HCT116 (cell line): ENCODE data around the gene WWOX. TPM values are rescaled to one million over a fixed set of nuclear protein-coding genes. Genes with fewer than 3 reads are reported as not detected.

Experiments used
- ATAC-seq: fragments of 200-7000 bp; cut with Tn5 transposase; 2 replicates; pipeline ENCODE4 v1.9.1; 2020; ENCODE audit warnings: mild to moderate bottlenecking, moderate library complexity
- BruUV-seq: library from RNA; stranded (reverse); fragments of 400-500 nt; replicated peaks from 2 replicates; lab custom pipeline; 2021; lab: Mats Ljungman, UMichigan
- CTCF ChIA-PET: fragments of 300-600 bp; sonication (Branson Sonifier 250); formaldehyde crosslinking; loops from one replicate; lab custom pipeline; 2021; ENCODE audit warnings: antibody characterized with exemption; lab: Charles Lee
- POLR2A ChIA-PET: fragments of 300-600, 350-600 bp; sonication (Branson Sonifier 250); formaldehyde crosslinking; loops from one replicate; lab custom pipeline; 2021; ENCODE audit warnings: antibody characterized with exemption; lab: Charles Lee
- RAD21 ChIA-PET, 2 experiments: fragments of 300-600 bp; sonication (Branson Sonifier 250); formaldehyde crosslinking; loops; one replicate each; lab custom pipeline; 2023; ENCODE audit warnings: low total read pairs in 2 of 2; ENCODE audit not compliant: uncharacterized antibody in 2 of 2, unreplicated experiment in 2 of 2, low non-redundant PET in 1 of 2; lab: Charles Lee
- DNase-seq: peaks from one replicate; pipeline ENCODE4 v3.0.0-alpha.2; 2010; ENCODE audit warnings: low read depth, low spot score
- H2AFZ ChIP-seq: fragments of 200-600 bp; shearing (Covaris generic), sonication (generic); 2 replicates; pipeline ENCODE4 v1.6.1; 2017; ENCODE audit warnings: low read depth, mixed run types, mixed read lengths, antibody characterized with exemption, low read length; ENCODE audit not compliant: poor library complexity, severe bottlenecking
- H3K27ac ChIP-seq: 2 replicates; pipeline ENCODE4 v1.5.1; 2012; ENCODE audit warnings: low read depth, low read length
- H3K27me3 ChIP-seq: fragments of 200-600 bp; sonication (generic); 2 replicates; pipeline ENCODE4 v1.6.1; 2016; ENCODE audit warnings: mixed run types, low read length, mixed read lengths; ENCODE audit not compliant: insufficient read depth
- H3K36me3 ChIP-seq, 2 experiments: fragments of 200-500 bp in 1 of 2; fragments of 200-600 bp in 1 of 2; sonication (Bioruptor generic) in 1 of 2; sonication (generic) in 1 of 2; 2 replicates each; pipeline versions ENCODE4 v1.5.1 to v1.6.1; 2014 to 2016; ENCODE audit warnings: low read length in 2 of 2, inconsistent platforms in 1 of 2, mixed read lengths in 1 of 2, mixed run types in 1 of 2; ENCODE audit not compliant: insufficient read depth in 2 of 2, control insufficient read depth in 1 of 2
- H3K4me1 ChIP-seq, 2 experiments: fragments of 200-600 bp in 1 of 2; sonication (generic) in 1 of 2; 2 replicates each; pipeline versions ENCODE4 v1.5.1 to v1.6.1; 2012 to 2017; ENCODE audit warnings: low read length in 2 of 2, inconsistent platforms in 1 of 2, mild to moderate bottlenecking in 1 of 2, mixed read lengths in 1 of 2, mixed run types in 1 of 2, moderate library complexity in 1 of 2; ENCODE audit not compliant: insufficient read depth in 2 of 2, control insufficient read depth in 1 of 2
- H3K4me2 ChIP-seq: fragments of 200-600 bp; sonication (generic); 2 replicates; pipeline ENCODE4 v1.6.1; 2017; ENCODE audit warnings: mixed run types, low read length, mixed read lengths
- H3K4me3 ChIP-seq, 2 experiments: fragments of 200-600 bp in 1 of 2; sonication (generic) in 1 of 2; replicated peaks in 1 of 2; 2 replicates each; pipeline ENCODE4 v1.5.1; 2011 to 2016; ENCODE audit warnings: low read length in 2 of 2, control low read depth in 1 of 2, low read depth in 1 of 2, mild to moderate bottlenecking in 1 of 2, mixed read lengths in 1 of 2, mixed run types in 1 of 2
- H3K79me2 ChIP-seq: fragments of 200-600 bp; sonication (generic); 2 replicates; pipeline ENCODE4 v1.6.1; 2017; ENCODE audit warnings: mild to moderate bottlenecking, mixed run types, low read length, moderate library complexity, mixed read lengths; ENCODE audit not compliant: insufficient read depth
- H3K9ac ChIP-seq: fragments of 200-600 bp; sonication (generic); 2 replicates; pipeline ENCODE4 v1.6.1; 2016; ENCODE audit warnings: low read length, mixed read lengths
- H3K9me2 ChIP-seq: fragments of 200-600 bp; sonication (generic), shearing (Covaris generic); 2 replicates; pipeline ENCODE4 v1.6.1; 2017; ENCODE audit warnings: mixed run types, mild to moderate bottlenecking, moderate library complexity; ENCODE audit not compliant: insufficient read depth
- H3K9me3 ChIP-seq, 2 experiments: fragments of 200-500 bp in 1 of 2; fragments of 200-600 bp in 1 of 2; sonication (Bioruptor generic) in 1 of 2; sonication (generic) in 1 of 2; 2 replicates each; pipeline ENCODE4 v1.6.1; 2014 to 2017; ENCODE audit warnings: low read length in 2 of 2, mixed read lengths in 2 of 2, inconsistent platforms in 1 of 2, low read depth in 1 of 2, mild to moderate bottlenecking in 1 of 2, mixed run types in 1 of 2, moderate library complexity in 1 of 2; ENCODE audit not compliant: control insufficient read depth in 1 of 2, insufficient read depth in 1 of 2
- H4K20me1 ChIP-seq: fragments of 200-600 bp; sonication (generic), shearing (Covaris generic); 2 replicates; pipeline ENCODE4 v1.6.1; 2017; ENCODE audit warnings: mixed run types, mild to moderate bottlenecking, moderate library complexity; ENCODE audit not compliant: insufficient read depth
- CBX3 ChIP-seq: IDR thresholded peaks from 2 replicates; pipeline ENCODE4 v1.6.1; 2012; ENCODE audit warnings: low read depth
- EZH2phosphoT487 ChIP-seq: fragments of 200-600 bp; IDR thresholded peaks from 2 replicates; pipeline ENCODE4 v1.6.1; 2018; ENCODE audit warnings: antibody characterized with exemption, borderline replicate concordance
- FOSL1 ChIP-seq: IDR thresholded peaks from 2 replicates; pipeline ENCODE4 v1.6.1; 2012; ENCODE audit warnings: low read depth
- MAX ChIP-seq: IDR thresholded peaks from 2 replicates; pipeline ENCODE4 v1.6.1; 2012
- POLR2AphosphoS5 ChIP-seq: IDR thresholded peaks from 2 replicates; pipeline ENCODE4 v1.6.1; 2011; ENCODE audit warnings: mild to moderate bottlenecking, low read depth, low read length, moderate library complexity
- REST ChIP-seq: IDR thresholded peaks from 2 replicates; pipeline ENCODE4 v1.6.1; 2012; ENCODE audit warnings: low read depth
- SP1 ChIP-seq: IDR thresholded peaks from 2 replicates; pipeline ENCODE4 v1.6.1; 2012; ENCODE audit warnings: low read depth
- TCF7L2 ChIP-seq: IDR thresholded peaks from 2 replicates; pipeline ENCODE4 v1.7.0; 2011; ENCODE audit warnings: borderline replicate concordance, inconsistent platforms; ENCODE audit not compliant: insufficient read depth, insufficient read length; ENCODE audit errors: extremely low read depth
- YY1 ChIP-seq: IDR thresholded peaks from 2 replicates; pipeline ENCODE4 v1.6.1; 2011; ENCODE audit warnings: low read length, low read depth, moderate library complexity, mild to moderate bottlenecking; ENCODE audit not compliant: insufficient replicate concordance; ENCODE audit errors: extremely low read depth
- intact Hi-C: fragments of 100-400 bp; cut with micrococcal nuclease; formaldehyde crosslinking; loops from 2 replicates; pipeline ENCODE4 v1.10.0; 2022
- total RNA-seq: library from RNA; stranded (reverse); gene quantifications from one replicate; pipeline ENCODE4 v1.2.1, GENCODE V29; 2021; ENCODE audit not compliant: unreplicated experiment

The WWOX gene
- total RNA-seq, 1 experiment from 2014 or later = 13.7 TPM

- no TSS peak for BruUV-seq
- H3K27me3 ChIP-seq = no peaks in the 10 kb centered on the region
- no peak overlapping the region for H3K9ac ChIP-seq
- H3K4me1 ChIP-seq = no peaks in the 10 kb centered on the region
- H2AFZ ChIP-seq = no peak overlapping the region
- CTCF ChIA-PET = no interaction called here
- H3K9me2 ChIP-seq = no peaks in the 10 kb centered on the region
- intact Hi-C loops = loop anchor here (10.0 kb wide), 1 partner anchor 55 kb away; no protein-coding TSS in a partner anchor
- H3K27ac ChIP-seq = no peak overlapping the region
- no peaks in the 10 kb centered on the region for H4K20me1 ChIP-seq
- no peaks in the 10 kb centered on the region for H3K9me3 ChIP-seq
- no peak for TF ChIP-seq CBX3
- TF ChIP-seq MAX = no peak
- no peak for TF ChIP-seq POLR2AphosphoS5
- TF ChIP-seq EZH2phosphoT487 = no peak
- TF ChIP-seq FOSL1 = no peak
- no peak for TF ChIP-seq SP1
- no peak for TF ChIP-seq TCF7L2
- no peak overlapping the region for H3K4me2 ChIP-seq
- RAD21 ChIA-PET = no interaction called here
- no peaks in the 10 kb centered on the region for H3K79me2 ChIP-seq
- no peaks in the 10 kb centered on the region for H3K36me3 ChIP-seq
- POLR2A ChIA-PET = no interaction called here
- H3K4me3 ChIP-seq = no peak overlapping the region
- DNase-seq = no peak
- no peak for ATAC-seq
Measured at GRCh38 chr16:78530283-78530682, 430.8 kb downstream of the WWOX start.

GRCh38 chr16:78535098-78535497 lies 435.6 kb downstream of the WWOX start:
- Histone ChIP-seq H3K36me3 (no peaks in the 10 kb centered on the region), H3K27me3 (no peaks in the 10 kb centered on the region), H3K27ac (no peak overlapping the region), H3K4me1 (no peaks in the 10 kb centered on the region), H3K9me3 (no peaks in the 10 kb centered on the region), H3K9ac (no peak overlapping the region), H3K4me2 (no peak overlapping the region), H4K20me1 (no peaks in the 10 kb centered on the region), H3K9me2 (no peaks in the 10 kb centered on the region), H3K79me2 (no peaks in the 10 kb centered on the region), H3K4me3 (no peak overlapping the region), H2AFZ (no peak overlapping the region)
- CTCF ChIA-PET = no interaction called here
- TF ChIP-seq YY1 (no peak), REST (no peak), TCF7L2 (no peak)
- RAD21 ChIA-PET = no interaction called here
- intact Hi-C loops = loop anchor here (10.0 kb wide), 1 partner anchor 50 kb away; no protein-coding TSS in a partner anchor
- DNase-seq (no peak), ATAC-seq (no peak)
- POLR2A ChIA-PET = no interaction called here
- no TSS peak for BruUV-seq
